Endothelial cell of umbilical vein (primary cell): ENCODE data around the gene CPXM2. TPM values are rescaled to one million over a fixed set of nuclear protein-coding genes. Genes with fewer than 3 reads are reported as not detected.

ENCODE experiments used
- BruUV-seq: library from RNA; stranded (reverse); fragments of 400-500 nt; replicated peaks from 2 replicates; lab custom pipeline; 2021; lab: Mats Ljungman, UMichigan
- CTCF ChIA-PET: fragments of 300-600, 350-600 bp; sonication (Branson Sonifier 250); formaldehyde crosslinking; loops from one replicate; lab custom pipeline; 2021; ENCODE audit warnings: antibody characterized with exemption, inconsistent platforms; lab: Charles Lee
- POLR2A ChIA-PET: fragments of 300-600, 350-600 bp; sonication (Branson Sonifier 250); formaldehyde crosslinking; loops from one replicate; lab custom pipeline; 2021; ENCODE audit warnings: antibody characterized with exemption, inconsistent platforms; lab: Charles Lee
- DNase-seq: peaks from one replicate; pipeline ENCODE4 v3.0.0-alpha.2; 2011; ENCODE audit warnings: low read depth, low spot score
- FAIRE-seq: peaks from 2 replicates; lab custom pipeline; 2011; peaks lifted over from hg19 to GRCh38; lab: Jason Lieb, UNC
- H2AFZ ChIP-seq: 2 replicates; pipeline ENCODE4 v1.6.0; 2012; ENCODE audit warnings: low read depth, low read length, control low read depth, inconsistent platforms
- H3K27ac ChIP-seq: 2 replicates; pipeline ENCODE4 v1.5.1; 2011; ENCODE audit warnings: low read depth, mild to moderate bottlenecking, control low read depth, low read length, moderate library complexity; ENCODE audit not compliant: insufficient read depth
- H3K27me3 ChIP-seq, 2 experiments: 2 replicates each; pipeline versions ENCODE4 v1.6.0 to v1.6.1; 2011; ENCODE audit warnings: low read length in 2 of 2, mixed read lengths in 1 of 2; ENCODE audit not compliant: control insufficient read depth in 2 of 2, insufficient read depth in 2 of 2
- H3K36me3 ChIP-seq, 2 experiments: 2 replicates in 1 of 2; 3 replicates in 1 of 2; pipeline ENCODE4 v1.5.1; 2011; ENCODE audit warnings: low read length in 2 of 2, mild to moderate bottlenecking in 1 of 2, moderate library complexity in 1 of 2; ENCODE audit not compliant: control insufficient read depth in 2 of 2, insufficient read depth in 2 of 2; ENCODE audit errors: extremely low read depth in 1 of 2
- H3K4me1 ChIP-seq: 3 replicates; pipeline ENCODE4 v1.5.1; 2011; ENCODE audit warnings: mild to moderate bottlenecking, low read length; ENCODE audit not compliant: control insufficient read depth, insufficient read depth; ENCODE audit errors: extremely low read depth
- H3K4me2 ChIP-seq: 2 replicates; pipeline ENCODE4 v1.6.1; 2011; ENCODE audit warnings: low read length, control low read depth, mixed read lengths; ENCODE audit not compliant: insufficient read depth
- H3K4me3 ChIP-seq, 3 experiments: fragments of 200-600 bp in 1 of 3; sonication (generic), shearing (Covaris generic) in 1 of 3; replicated peaks in 1 of 3; 2 replicates each; pipeline ENCODE4 v1.5.1; 2011 to 2016; ENCODE audit warnings: control low read depth in 3 of 3, low read length in 3 of 3, mild to moderate bottlenecking in 2 of 3, inconsistent platforms in 1 of 3, low read depth in 1 of 3, moderate library complexity in 1 of 3; ENCODE audit not compliant: insufficient read depth in 1 of 3
- H3K79me2 ChIP-seq: 2 replicates; pipeline ENCODE4 v1.6.0; 2012; ENCODE audit warnings: low read length, inconsistent platforms; ENCODE audit not compliant: control insufficient read depth, insufficient read depth
- H3K9ac ChIP-seq: replicated peaks from 2 replicates; pipeline ENCODE3; 2011; ENCODE audit warnings: low read length, control low read depth; ENCODE audit not compliant: insufficient read depth; ENCODE audit errors: extremely low read depth
- H3K9me1 ChIP-seq: replicated peaks from 3 replicates; pipeline ENCODE4 v1.6.0; 2011; ENCODE audit warnings: mild to moderate bottlenecking, low read length; ENCODE audit not compliant: control insufficient read depth, insufficient read depth; ENCODE audit errors: extremely low read depth
- H3K9me3 ChIP-seq: replicated peaks from 2 replicates; pipeline ENCODE4 v1.5.1; 2012; ENCODE audit warnings: low read length, inconsistent platforms; ENCODE audit not compliant: control insufficient read depth, insufficient read depth
- H4K20me1 ChIP-seq: replicated peaks from 2 replicates; pipeline ENCODE3; 2011; ENCODE audit warnings: mild to moderate bottlenecking, low read length; ENCODE audit not compliant: control insufficient read depth, insufficient read depth; ENCODE audit errors: extremely low read depth
- EZH2 ChIP-seq: IDR thresholded peaks from 2 replicates; pipeline ENCODE4 v1.6.1; 2012; ENCODE audit warnings: borderline replicate concordance, low read depth, mild to moderate bottlenecking, moderate library complexity, low read length, inconsistent platforms; ENCODE audit not compliant: severe bottlenecking
- FOS ChIP-seq: IDR thresholded peaks from 2 replicates; pipeline ENCODE4 v1.6.1; 2011; ENCODE audit warnings: mild to moderate bottlenecking, low read length, moderate library complexity, borderline replicate concordance; ENCODE audit not compliant: insufficient read depth
- GATA2 ChIP-seq: IDR thresholded peaks from 2 replicates; pipeline ENCODE4 v1.7.0; 2011; ENCODE audit warnings: low read depth, mild to moderate bottlenecking, moderate library complexity, mixed read lengths, low read length; ENCODE audit not compliant: insufficient read length, insufficient read depth
- JUN ChIP-seq: IDR thresholded peaks from 2 replicates; pipeline ENCODE4 v1.6.1; 2011; ENCODE audit warnings: borderline replicate concordance, low read depth; ENCODE audit not compliant: insufficient read length, insufficient read depth
- MYC ChIP-seq: IDR thresholded peaks from one replicate; pipeline ENCODE4 v1.6.1; 2011; ENCODE audit warnings: mild to moderate bottlenecking, low read depth, low read length
- POLR2A ChIP-seq: IDR thresholded peaks from 2 replicates; pipeline ENCODE4 v1.6.1; 2012; ENCODE audit warnings: low read depth, mild to moderate bottlenecking, control low read depth, low read length
- POLR2AphosphoS5 ChIP-seq: IDR thresholded peaks from 2 replicates; pipeline ENCODE4 v1.6.1; 2012; ENCODE audit warnings: low read depth, mild to moderate bottlenecking, control low read depth, low read length, moderate library complexity; ENCODE audit not compliant: insufficient read depth
- dilution Hi-C: fragments of 300-500 bp; cut with MboI; formaldehyde crosslinking; loops from one replicate; pipeline ENCODE4 v1.15.0; 2019; ENCODE audit warnings: low sequenced_read_pairs; ENCODE audit not compliant: extremely low pct_ligation_motif_present
- intact Hi-C: fragments of 100-400 bp; cut with micrococcal nuclease; formaldehyde crosslinking; loops from one replicate; pipeline ENCODE4 v1.10.0; 2022
- polyA plus RNA-seq, 4 experiments: library from polyadenylated mRNA; depleted of rRNA in 3 of 4; stranded (reverse) in 3 of 4; unstranded in 1 of 4; fragments of >200 nt; gene quantifications; 2 replicates each; pipeline versions ENCODE4 v1.2.1 to v1.2.3, GENCODE V29; 2011 to 2012; ENCODE audit warnings: missing spikeins in 1 of 4
- total RNA-seq: library from RNA; stranded (reverse); gene quantifications from 2 replicates; pipeline ENCODE4 v1.2.3, GENCODE V29; 2021
- TF ChIP-seq, protein P1 (sequence below): IDR thresholded peaks from 2 replicates; pipeline ENCODE4 v1.6.1; 2011; ENCODE audit not compliant: insufficient read depth, insufficient read length
- TF ChIP-seq, protein P2 (sequence below), 2 donors: IDR thresholded peaks; 1 replicate in 1 of 2; 2 replicates in 1 of 2; pipeline ENCODE4 v1.5.1; 2011; ENCODE audit warnings: low read length in 2 of 2, mild to moderate bottlenecking in 2 of 2, moderate library complexity in 2 of 2, control low read depth in 1 of 2, inconsistent platforms in 1 of 2, low read depth in 1 of 2; ENCODE audit not compliant: insufficient read depth in 1 of 2; ENCODE audit errors: extremely low read depth in 1 of 2

The CPXM2 gene
- total and polyA plus RNA-seq, 2 donors (not counting 3 experiments of a cell fraction or from before 2014, with no cell fraction given) = 1.8 to 2.7 TPM

- Histone ChIP-seq H3K27ac (no peak overlapping the region), H3K4me3 (no peak overlapping the region), H3K4me1 (no peaks in the 10 kb centered on the region), H3K4me2 (no peak overlapping the region), H3K27me3 (no peaks in the 10 kb centered on the region), H3K79me2 (no peaks in the 10 kb centered on the region), H3K9ac (no peak overlapping the region), H4K20me1 (no peaks in the 10 kb centered on the region), H2AFZ (no peak overlapping the region), H3K9me3 (no peaks in the 10 kb centered on the region), H3K36me3 (no peaks in the 10 kb centered on the region), H3K9me1 (no peaks in the 10 kb centered on the region)
- DNase-seq = no peak
- FAIRE-seq = no peak
- intact Hi-C loops = no loop called here
- dilution Hi-C loops = no loop called here
- no TSS peak for BruUV-seq
- POLR2A ChIA-PET = no interaction called here
- CTCF ChIA-PET = no interaction called here
- TF ChIP-seq POLR2AphosphoS5 (no peak), MYC (no peak), JUN (no peak)
- TF ChIP-seq, protein P1, sequence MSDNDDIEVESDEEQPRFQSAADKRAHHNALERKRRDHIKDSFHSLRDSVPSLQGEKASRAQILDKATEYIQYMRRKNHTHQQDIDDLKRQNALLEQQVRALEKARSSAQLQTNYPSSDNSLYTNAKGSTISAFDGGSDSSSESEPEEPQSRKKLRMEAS = no peak
These were observed 38.2 kb upstream of the CPXM2 start for GRCh38 chr10:123929791-123930190.

DNA sequence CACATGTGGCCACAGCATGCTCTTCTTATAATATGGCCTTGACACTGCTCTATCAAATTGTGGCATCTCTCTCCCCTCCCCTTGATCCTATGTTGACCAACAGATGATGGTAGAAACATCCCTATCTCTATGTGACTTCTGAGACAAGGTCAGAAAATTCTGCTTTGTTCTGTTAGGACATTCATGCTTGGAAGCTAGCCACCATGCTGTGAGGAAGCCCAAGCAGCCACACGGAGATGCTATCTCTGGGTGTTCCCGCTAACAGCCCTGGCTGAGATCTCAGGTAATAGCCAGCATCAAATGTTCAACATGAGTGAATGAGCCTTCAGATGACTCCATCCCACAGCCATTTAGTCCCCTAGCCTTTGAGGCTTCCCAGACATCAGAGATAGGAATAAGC lies 36.8 kb upstream of the CPXM2 start:
- POLR2A ChIA-PET = no interaction called here
- intact Hi-C loops = no loop called here

More for the DNA sequence above, 36.8 kb upstream of the CPXM2 start:
- Histone ChIP-seq H3K9me1 (no peaks in the 10 kb centered on the region), H3K36me3 (no peaks in the 10 kb centered on the region), H3K9me3 (no peaks in the 10 kb centered on the region), H3K4me2 (no peak overlapping the region), H3K9ac (no peak overlapping the region), H3K27ac (no peak overlapping the region), H3K4me3 (no peak overlapping the region), H3K79me2 (no peaks in the 10 kb centered on the region), H3K27me3 (no peaks in the 10 kb centered on the region), H4K20me1 (no peaks in the 10 kb centered on the region), H3K4me1 (no peaks in the 10 kb centered on the region), H2AFZ (no peak overlapping the region)
- DNase-seq (no peak), FAIRE-seq (no peak)
- no TSS peak for BruUV-seq
- TF ChIP-seq FOS (no peak), GATA2 (no peak), POLR2A (no peak), POLR2AphosphoS5 (no peak), EZH2 (no peak), MYC (no peak)
- TF ChIP-seq, protein P2, sequence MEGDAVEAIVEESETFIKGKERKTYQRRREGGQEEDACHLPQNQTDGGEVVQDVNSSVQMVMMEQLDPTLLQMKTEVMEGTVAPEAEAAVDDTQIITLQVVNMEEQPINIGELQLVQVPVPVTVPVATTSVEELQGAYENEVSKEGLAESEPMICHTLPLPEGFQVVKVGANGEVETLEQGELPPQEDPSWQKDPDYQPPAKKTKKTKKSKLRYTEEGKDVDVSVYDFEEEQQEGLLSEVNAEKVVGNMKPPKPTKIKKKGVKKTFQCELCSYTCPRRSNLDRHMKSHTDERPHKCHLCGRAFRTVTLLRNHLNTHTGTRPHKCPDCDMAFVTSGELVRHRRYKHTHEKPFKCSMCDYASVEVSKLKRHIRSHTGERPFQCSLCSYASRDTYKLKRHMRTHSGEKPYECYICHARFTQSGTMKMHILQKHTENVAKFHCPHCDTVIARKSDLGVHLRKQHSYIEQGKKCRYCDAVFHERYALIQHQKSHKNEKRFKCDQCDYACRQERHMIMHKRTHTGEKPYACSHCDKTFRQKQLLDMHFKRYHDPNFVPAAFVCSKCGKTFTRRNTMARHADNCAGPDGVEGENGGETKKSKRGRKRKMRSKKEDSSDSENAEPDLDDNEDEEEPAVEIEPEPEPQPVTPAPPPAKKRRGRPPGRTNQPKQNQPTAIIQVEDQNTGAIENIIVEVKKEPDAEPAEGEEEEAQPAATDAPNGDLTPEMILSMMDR (IDR thresholded peaks at IDR 0.05; ENCODE audit: extremely low read depth in 1 of 2, insufficient read depth in 1 of 2, low read depth in 1 of 2, low read length in 2 of 2) = no peak
- TF ChIP-seq, protein P1 = no peak
- dilution Hi-C loops = no loop called here
- CTCF ChIA-PET = no interaction called here
